ENCODE data around the gene LAMA5. TPM values are rescaled to one million over a fixed set of nuclear protein-coding genes. Genes with fewer than 3 reads are reported as not detected.

Gene LAMA5
- 25.7 and 32.1 TPM in 2 replicates for total RNA-seq

GRCh38 chr20:62367136-62367632, at the start of gene LAMA5:
Gene LAMA5, minus strand, starts transcription at chr20:62367312. Its CDS starts 67 bp downstream, at chr20:62367245.

GRCh38 chr20:62407221-62407992, 40.3 kb upstream of the LAMA5 start, which contains the start of gene CABLES2:
Gene CABLES2, minus strand, starts transcription at chr20:62407285. Its CDS starts 9 bp downstream, at chr20:62407276.

GRCh38 chr20:62386383-62387218, 19.5 kb upstream of the LAMA5 start, which contains the start of gene RPS21:
Gene RPS21, plus strand, starts transcription at chr20:62387103. Its CDS starts 236 bp downstream, at chr20:62387339.

DNA sequence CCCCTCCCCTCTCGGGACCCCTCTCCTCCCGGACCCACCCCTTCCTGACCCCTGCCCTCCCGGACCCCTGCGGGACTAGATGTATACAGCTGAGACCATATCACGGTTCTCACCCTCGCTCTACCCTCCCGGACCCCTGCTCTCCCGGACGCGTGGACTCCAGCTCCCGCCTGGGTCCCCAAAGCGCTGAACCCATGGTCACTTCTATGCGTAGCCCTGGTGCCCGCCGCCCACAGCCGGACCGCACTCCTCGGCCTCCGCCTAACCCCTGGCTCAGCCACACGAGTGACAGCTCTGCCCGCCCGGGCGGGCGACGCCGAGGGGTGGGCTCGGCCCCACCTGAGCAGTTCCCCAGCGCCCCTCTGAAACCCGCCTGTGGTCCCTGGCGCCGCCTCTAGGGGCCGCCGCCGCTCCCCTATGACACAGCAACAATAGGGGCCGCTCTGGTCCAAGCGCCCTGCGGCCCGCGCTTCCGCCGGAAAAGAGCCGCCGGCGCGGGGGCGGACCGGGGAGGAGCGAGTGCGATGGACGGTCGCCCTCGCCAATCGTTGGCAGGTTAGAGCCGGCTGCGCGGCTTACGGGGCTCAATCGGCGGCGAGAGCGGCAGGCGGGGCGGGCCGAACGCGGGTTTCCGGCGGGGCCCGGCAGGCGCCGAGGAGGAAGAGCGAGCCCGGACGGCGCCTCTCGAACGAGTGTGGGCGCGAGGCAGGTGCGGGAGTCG, 64.6 kb downstream of the LAMA5 start, which contains the start of gene ADRM1:
ADRM1 (plus strand) TSS at position 657 of the 721 bp plus-strand sequence. CDS start 572 bp downstream, outside the sequence.

Other genes starting within 250 kb of the LAMA5 start
- gene LSM14B, start 244.8 kb downstream of the LAMA5 start, total RNA-seq = 26.9 and 27.6 TPM in 2 replicates
- 497 and 513 TPM in 2 replicates for gene PSMA7, start 223.9 kb downstream of the LAMA5 start, total RNA-seq
- 6.1 and 6.7 TPM in 2 replicates for gene SS18L1, start 223.5 kb downstream of the LAMA5 start, total RNA-seq
- gene MTG2, start 184.3 kb downstream of the LAMA5 start, total RNA-seq = 23.3 and 24.5 TPM in 2 replicates
- not detected in 2 replicates for gene HRH3, start 147.0 kb downstream of the LAMA5 start, total RNA-seq
- 11.9 and 14.0 TPM in 2 replicates for gene OSBPL2, start 128.8 kb downstream of the LAMA5 start, total RNA-seq
- gene ADRM1, start 64.3 kb downstream of the LAMA5 start, total RNA-seq = 192 and 194 TPM in 2 replicates
- 3,175 and 3,644 TPM in 2 replicates for gene RPS21, start 19.8 kb upstream of the LAMA5 start, total RNA-seq
- gene CABLES2, start 40.0 kb upstream of the LAMA5 start, total RNA-seq = 5.5 and 5.8 TPM in 2 replicates
- gene RBBP8NL, start 60.2 kb upstream of the LAMA5 start, total RNA-seq = not detected in 2 replicates
- not detected in 2 replicates for gene GATA5, start 108.7 kb upstream of the LAMA5 start, total RNA-seq